A549 (cell line): Measurements from ENCODE around the gene SLC8A2.

Experiments
- BHLHE40 ChIP-seq: IDR thresholded peaks from 2 replicates; pipeline ENCODE4 v1.6.1; 2012; ENCODE audit warnings: low read depth, low read length, inconsistent platforms
- CEBPB ChIP-seq, 2 experiments: fragments of >200 bp in 1 of 2; sonication (Bioruptor Twin) in 1 of 2; formaldehyde crosslinking in 1 of 2; IDR thresholded peaks; 2 replicates each; pipeline ENCODE4 v1.6.1; 2012 to 2016
- CTCF ChIP-seq: fragments of >200 bp; sonication (Bioruptor Twin); formaldehyde crosslinking; IDR thresholded peaks from 3 replicates; pipeline ENCODE4 v1.5.1; 2016
- EP300 ChIP-seq, 2 experiments: fragments of >200 bp; sonication (Bioruptor Twin); formaldehyde crosslinking; IDR thresholded peaks; 2 replicates in 1 of 2; 3 replicates in 1 of 2; pipeline ENCODE4 v1.6.1; 2016 to 2017
- KDM5A ChIP-seq: fragments of 200-600 bp; sonication (generic); IDR thresholded peaks from 2 replicates; pipeline ENCODE4 v1.6.1; 2016; ENCODE audit warnings: antibody characterized with exemption, mild to moderate bottlenecking
- MAFK ChIP-seq: fragments of 450-650 bp; IDR thresholded peaks from 2 replicates; pipeline ENCODE4 v1.6.1; 2014; ENCODE audit not compliant: partially characterized antibody
- NFE2L2 ChIP-seq: fragments of 150-350 bp; conservative IDR thresholded peaks from 2 replicates; pipeline ENCODE4 v1.6.1; 2014; ENCODE audit warnings: low read length
- POLR2A ChIP-seq: IDR thresholded peaks from 2 replicates; pipeline ENCODE4 v1.6.1; 2012; ENCODE audit warnings: mild to moderate bottlenecking, low read length
- RAD21 ChIP-seq, 2 experiments: fragments of >200 bp in 1 of 2; sonication (Bioruptor Twin) in 1 of 2; formaldehyde crosslinking in 1 of 2; IDR thresholded peaks in 1 of 2; conservative IDR thresholded peaks in 1 of 2; 2 replicates in 1 of 2; 3 replicates in 1 of 2; pipeline ENCODE4 v1.6.1; 2012 to 2018; ENCODE audit warnings: inconsistent platforms in 1 of 2
- REST ChIP-seq: fragments of 200-600 bp; sonication (generic); IDR thresholded peaks from 2 replicates; pipeline ENCODE4 v1.6.1; 2016; ENCODE audit warnings: antibody characterized with exemption, mild to moderate bottlenecking, moderate library complexity

DNA sequence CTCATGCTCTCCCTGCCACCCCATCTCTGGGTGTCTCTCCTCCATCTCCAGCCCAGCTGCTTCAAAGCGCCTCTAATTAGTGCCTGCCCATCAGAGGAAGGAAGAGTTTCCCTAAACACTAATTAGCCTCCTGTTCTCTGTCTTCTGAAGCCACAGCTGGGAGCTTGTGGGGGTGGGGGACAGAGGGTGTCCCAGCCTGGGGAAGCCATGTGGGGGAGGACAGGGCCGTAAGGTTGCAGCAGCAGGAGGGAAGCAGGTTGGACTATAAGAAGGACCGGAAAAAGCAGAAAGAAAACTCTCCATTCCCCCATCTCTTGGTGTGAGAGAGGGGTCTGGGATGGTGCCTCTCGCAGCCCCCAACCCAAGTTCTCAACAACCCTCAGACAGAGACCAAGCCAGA, 26.2 kb downstream of the SLC8A2 start:
- no peak for TF ChIP-seq MAFK
- TF ChIP-seq POLR2A = no peak
- TF ChIP-seq BHLHE40 = no peak
- TF ChIP-seq CTCF = no peak
- TF ChIP-seq NFE2L2 = no peak
- no peak for TF ChIP-seq KDM5A
- TF ChIP-seq REST = no peak
- TF ChIP-seq RAD21 (conservative IDR thresholded peaks at IDR 0.05 in 1 of 2, IDR thresholded peaks at IDR 0.05 in 1 of 2) = no peak
- TF ChIP-seq CEBPB (IDR thresholded peaks at IDR 0.05) = no peak
- TF ChIP-seq EP300 (IDR thresholded peaks at IDR 0.05) = no peak
